22Rv1 (cell line): ENCODE results near the gene ATG7.
"Not testable (repeated sequence)": the region's sequence is repeated elsewhere in the genome, so short reads cannot be mapped to it uniquely, and the experiment has no call there.

ENCODE experiments used
- H3K27ac ChIP-seq: fragments of 450-650 bp; 2 replicates; pipeline ENCODE4 v1.5.1; 2017
- ZFX ChIP-seq: fragments of 450-650 bp; IDR thresholded peaks from 2 replicates; pipeline ENCODE4 v1.6.1; 2017; ENCODE audit warnings: antibody characterized with exemption, borderline replicate concordance
- TF ChIP-seq, protein P1 (sequence below): fragments of 450-650 bp; IDR thresholded peaks from 2 replicates; pipeline ENCODE4 v1.5.1; 2017; ENCODE audit warnings: mild to moderate bottlenecking

Gene ATG7

DNA sequence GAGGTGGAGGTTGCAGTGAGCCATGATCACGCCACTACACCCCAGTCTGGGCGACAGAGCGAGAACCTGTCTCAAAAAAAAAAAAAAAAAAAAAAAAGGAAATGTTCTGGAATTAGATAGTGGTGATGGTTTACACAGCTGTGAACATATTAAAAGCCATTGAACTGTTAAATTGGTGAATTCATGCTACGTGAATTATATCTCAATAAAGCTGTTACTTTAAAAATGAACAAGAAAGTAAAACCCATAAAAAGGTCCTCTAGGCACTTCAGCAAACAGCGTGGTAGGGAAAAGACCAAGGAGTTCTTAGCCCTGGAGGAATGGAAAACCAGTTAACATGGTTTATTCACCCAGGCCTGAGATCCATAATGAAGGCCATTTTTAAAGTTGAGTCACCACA lies 180.1 kb downstream of the ATG7 start:
- no peak overlapping the region for H3K27ac ChIP-seq
- TF ChIP-seq, protein P1, sequence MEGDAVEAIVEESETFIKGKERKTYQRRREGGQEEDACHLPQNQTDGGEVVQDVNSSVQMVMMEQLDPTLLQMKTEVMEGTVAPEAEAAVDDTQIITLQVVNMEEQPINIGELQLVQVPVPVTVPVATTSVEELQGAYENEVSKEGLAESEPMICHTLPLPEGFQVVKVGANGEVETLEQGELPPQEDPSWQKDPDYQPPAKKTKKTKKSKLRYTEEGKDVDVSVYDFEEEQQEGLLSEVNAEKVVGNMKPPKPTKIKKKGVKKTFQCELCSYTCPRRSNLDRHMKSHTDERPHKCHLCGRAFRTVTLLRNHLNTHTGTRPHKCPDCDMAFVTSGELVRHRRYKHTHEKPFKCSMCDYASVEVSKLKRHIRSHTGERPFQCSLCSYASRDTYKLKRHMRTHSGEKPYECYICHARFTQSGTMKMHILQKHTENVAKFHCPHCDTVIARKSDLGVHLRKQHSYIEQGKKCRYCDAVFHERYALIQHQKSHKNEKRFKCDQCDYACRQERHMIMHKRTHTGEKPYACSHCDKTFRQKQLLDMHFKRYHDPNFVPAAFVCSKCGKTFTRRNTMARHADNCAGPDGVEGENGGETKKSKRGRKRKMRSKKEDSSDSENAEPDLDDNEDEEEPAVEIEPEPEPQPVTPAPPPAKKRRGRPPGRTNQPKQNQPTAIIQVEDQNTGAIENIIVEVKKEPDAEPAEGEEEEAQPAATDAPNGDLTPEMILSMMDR, result no peak
- no peak for TF ChIP-seq ZFX

DNA sequence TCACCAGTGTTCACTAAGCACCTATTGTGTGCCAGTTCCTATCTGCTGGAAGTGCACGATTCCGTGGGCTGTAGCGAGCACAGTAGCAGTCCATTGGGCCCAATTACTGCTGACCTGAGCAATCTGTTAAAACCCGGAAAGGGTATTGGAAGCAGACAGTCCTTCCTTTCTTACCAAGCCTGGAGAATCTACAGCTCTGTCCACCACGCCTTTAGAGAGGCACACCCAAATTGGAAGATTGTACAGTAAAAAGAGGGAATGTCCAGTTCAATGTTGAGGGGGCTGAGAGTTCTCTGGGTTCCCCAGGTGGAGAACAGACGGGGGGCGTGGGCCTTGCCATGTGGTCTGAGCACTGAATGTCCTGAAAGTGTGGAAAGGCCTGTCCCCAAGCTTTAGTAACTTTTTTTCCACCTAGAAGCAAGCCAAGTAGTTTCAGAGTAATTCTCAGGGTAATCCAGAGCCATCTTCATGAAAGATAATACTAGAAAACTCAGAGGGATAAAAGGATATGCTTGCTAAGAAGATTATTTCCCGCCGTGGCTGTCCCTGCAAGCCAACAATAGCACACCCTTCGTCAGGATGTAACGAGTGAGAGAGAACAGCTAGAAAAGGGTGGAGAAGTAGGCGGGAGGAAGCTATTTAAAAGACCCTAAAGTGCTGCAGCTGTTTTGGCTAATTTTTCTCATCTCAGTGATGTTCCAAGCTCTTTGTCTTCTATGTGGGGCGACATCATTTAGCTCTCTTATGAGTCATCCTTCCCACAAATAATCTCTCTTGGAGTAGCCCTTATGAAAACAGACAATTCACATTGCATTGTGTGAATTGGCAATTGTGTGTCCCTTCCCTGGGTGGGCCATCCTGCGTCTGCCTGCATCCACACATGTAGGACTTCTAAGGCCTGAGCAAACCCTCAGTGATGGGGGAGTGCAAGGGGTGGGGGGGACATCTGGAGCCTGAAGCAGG lies 181.0 kb downstream of the ATG7 start:
- H3K27ac ChIP-seq, result no peak overlapping the region
- TF ChIP-seq ZFX, result no peak
- TF ChIP-seq, protein P1, result no peak

DNA sequence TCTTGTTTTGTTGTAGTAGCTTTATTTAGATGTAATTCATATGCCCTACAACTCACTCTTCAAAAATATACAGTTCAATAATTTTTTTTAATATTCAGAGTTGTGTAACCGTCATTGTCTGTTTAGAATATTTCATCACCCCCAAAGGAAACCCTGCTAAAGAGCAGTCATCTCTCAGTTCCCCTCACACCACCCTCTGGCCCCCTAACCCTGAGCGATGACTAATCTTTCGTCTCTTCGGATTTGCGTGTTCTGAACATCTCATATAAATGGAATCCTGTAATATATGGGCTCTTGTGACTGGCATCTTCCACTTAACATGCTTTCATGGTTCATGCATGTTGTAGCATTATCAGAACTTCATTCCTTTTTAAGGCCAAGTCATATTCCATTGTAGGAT lies 183.8 kb downstream of the ATG7 start:
- TF ChIP-seq, protein P1, result no peak
- no peak for TF ChIP-seq ZFX
- H3K27ac ChIP-seq, result no peak overlapping the region

DNA sequence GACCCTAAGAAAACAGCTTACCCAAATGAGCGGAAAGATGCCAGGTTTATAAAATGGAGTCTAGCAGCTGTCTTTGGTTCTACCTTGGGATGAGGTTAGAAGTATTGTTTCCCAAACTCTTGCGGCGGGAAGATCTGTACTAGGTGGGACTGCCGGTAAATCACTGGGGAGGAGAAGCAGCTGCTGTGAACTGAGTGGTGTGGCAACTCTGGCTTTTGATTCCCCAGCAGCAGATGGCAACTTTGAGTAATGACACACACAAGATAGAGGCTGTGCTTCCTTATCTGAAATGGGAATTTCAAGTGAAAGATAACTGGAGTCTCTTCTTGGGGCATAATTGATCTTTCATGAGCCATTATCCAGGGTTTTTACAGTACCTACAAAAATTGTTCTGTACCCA lies 184.9 kb downstream of the ATG7 start:
- no peak for TF ChIP-seq ZFX
- TF ChIP-seq, protein P1, result no peak
- H3K27ac ChIP-seq, result no peak overlapping the region

DNA sequence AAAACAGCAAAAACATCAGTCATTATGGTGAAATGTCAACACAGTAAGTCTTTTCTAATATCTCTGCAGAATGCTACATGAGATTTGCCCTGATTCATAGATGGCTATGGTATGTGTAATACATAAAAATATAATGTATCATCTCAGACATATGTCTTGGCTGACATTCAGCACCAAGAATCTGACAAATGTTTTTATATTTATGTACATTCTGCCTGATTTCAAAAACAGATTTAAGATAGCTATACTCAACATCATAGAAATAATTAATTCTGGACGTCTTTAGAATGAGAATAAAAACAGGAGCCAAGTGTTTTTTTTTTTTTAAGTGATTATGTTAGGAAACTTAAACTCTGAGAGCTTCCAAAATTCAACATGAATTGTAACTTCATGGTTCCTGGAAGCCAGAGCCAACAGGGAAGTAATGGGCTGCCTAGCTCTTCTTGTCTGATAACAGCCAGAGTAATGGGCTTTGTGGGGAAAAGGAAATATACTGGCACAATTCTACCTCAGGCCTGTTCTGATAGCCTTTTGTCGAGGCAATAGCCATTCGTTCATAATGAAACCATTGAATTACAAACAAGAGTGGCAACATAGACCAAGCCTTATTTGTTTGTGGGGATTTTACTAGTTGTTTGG lies 187.1 kb downstream of the ATG7 start:
- TF ChIP-seq ZFX, result no peak
- H3K27ac ChIP-seq, result no peak overlapping the region

DNA sequence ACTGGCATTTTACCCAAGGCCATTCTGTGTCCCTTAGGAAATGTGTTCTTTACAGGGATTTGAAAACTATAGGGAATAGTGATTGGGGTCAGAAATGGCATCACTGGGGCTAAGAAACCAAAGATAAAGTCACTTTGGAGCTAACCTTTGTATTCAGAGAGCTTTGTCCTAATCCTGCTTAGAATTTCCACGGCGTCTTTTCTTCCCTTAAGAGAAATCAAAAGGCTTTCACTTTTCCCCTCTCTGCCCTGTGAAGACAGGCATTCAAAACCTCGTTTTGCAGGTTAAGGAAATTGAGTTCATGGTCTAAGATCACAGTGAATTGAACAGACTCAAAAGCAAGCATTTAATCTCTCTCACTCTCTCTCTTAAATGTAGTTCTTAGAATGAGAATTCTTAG lies 189.0 kb downstream of the ATG7 start:
- TF ChIP-seq ZFX, result no peak
- TF ChIP-seq, protein P1, result no peak
- no peak overlapping the region for H3K27ac ChIP-seq

DNA sequence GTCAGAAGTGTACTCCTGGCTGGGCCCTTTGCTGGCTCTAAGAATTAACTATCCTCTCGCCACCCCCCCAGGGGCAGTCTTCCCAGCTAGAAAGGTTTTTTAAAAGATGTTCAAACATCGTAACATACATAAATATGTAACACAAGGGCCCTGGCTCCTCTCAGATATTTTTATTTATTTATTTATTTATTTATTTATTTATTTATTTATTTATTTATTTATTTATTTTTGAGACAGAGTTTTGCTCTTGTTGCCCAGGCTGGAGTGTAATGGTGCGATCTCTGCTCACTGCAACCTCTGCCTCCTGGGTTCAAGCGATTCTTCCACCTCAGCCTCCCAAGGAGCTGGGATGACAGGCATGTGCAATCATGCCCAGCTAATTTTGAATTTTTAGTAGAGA lies 190.5 kb downstream of the ATG7 start:
- not testable (repeated sequence) for H3K27ac ChIP-seq

DNA sequence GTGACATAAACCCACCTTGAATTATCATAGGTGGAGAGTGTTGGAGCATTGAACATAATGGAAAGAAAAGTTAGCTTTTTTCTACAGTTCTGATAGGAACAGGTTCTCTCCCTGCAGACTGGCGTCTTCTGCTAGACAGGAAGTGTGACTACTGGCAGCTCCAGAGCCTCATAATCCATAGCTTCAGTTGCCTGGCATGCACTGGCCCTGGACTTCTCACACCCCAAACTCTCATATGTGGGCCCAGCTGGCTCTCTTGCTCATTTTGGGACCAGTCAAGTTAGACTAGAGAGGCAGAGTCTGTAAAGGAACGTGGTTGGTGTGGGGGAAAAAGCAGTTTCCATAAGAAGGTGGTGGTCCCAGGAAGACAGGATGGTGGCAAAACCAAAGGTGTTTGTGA lies 191.4 kb downstream of the ATG7 start:
- no peak for TF ChIP-seq ZFX
- TF ChIP-seq, protein P1, result no peak
- H3K27ac ChIP-seq, result no peak overlapping the region
